Transverse colon (tissue), 4 donors: ENCODE results near the gene KRTAP29-1. TPM values are rescaled to one million over a fixed set of nuclear protein-coding genes. Genes with fewer than 3 reads are reported as not detected.

Experiments used
- DNase-seq: peaks from one replicate; pipeline ENCODE4 v3.0.0-alpha.2; 2019
- H3K27ac ChIP-seq, 4 donors: fragments of 200-600 bp; sonication (generic); 2 replicates each; pipeline ENCODE4 v1.5.1; 2016 to 2018; ENCODE audit warnings: inconsistent platforms in 4 of 4
- H3K27me3 ChIP-seq: fragments of 200-600 bp; sonication (generic); 2 replicates; pipeline ENCODE4 v1.5.1; 2017; ENCODE audit warnings: inconsistent platforms
- H3K36me3 ChIP-seq, 4 donors: fragments of 200-600 bp; sonication (generic); 2 replicates each; pipeline ENCODE4 v1.5.1; 2017 to 2019; ENCODE audit warnings: inconsistent platforms in 4 of 4
- H3K4me1 ChIP-seq, 4 donors: fragments of 200-600 bp; sonication (generic); 2 replicates each; pipeline ENCODE4 v1.5.1; 2017 to 2020; ENCODE audit warnings: inconsistent platforms in 4 of 4
- H3K4me3 ChIP-seq, 4 donors: fragments of 200-600 bp; sonication (generic); 1 replicate in 1 of 4; 2 replicates in 3 of 4; pipeline versions ENCODE4 v1.5.1 to v1.6.1; 2017 to 2019; ENCODE audit warnings: inconsistent platforms in 4 of 4
- H3K9me3 ChIP-seq, 2 donors: fragments of 200-600 bp; sonication (generic); 2 replicates each; pipeline ENCODE4 v1.5.1; 2017 to 2019; ENCODE audit warnings: inconsistent platforms in 2 of 2
- EP300 ChIP-seq: sonication (generic); formaldehyde crosslinking; IDR thresholded peaks from one replicate; pipeline ENCODE4 v1.6.1; 2017; ENCODE audit warnings: antibody characterized with exemption, low read depth
- POLR2A ChIP-seq: fragments of 450-650 bp; IDR thresholded peaks from one replicate; pipeline ENCODE4 v1.6.1; 2016; ENCODE audit warnings: antibody characterized with exemption, mild to moderate bottlenecking, moderate library complexity
- POLR2AphosphoS5 ChIP-seq, 3 donors: sonication (generic); formaldehyde crosslinking; IDR thresholded peaks; one replicate each; pipeline ENCODE4 v1.6.1; 2016; ENCODE audit warnings: antibody characterized with exemption in 3 of 3
- WGBS, 2 donors: methylation state at CpG; one replicate each; pipeline ENCODE4 v1.1.5; 2018; ENCODE audit warnings: low coverage in 1 of 2; 5-methylcytosine and 5-hydroxymethylcytosine counted together
- in situ Hi-C, 4 donors: fragments of 200-750 bp; cut with MboI; loops; one replicate each; pipeline versions ENCODE4 v1.15.0 to v1.15.1; 2017; ENCODE audit warnings: low sequenced_read_pairs in 3 of 4, low pct_ligation_motif_present in 1 of 4, low pct_unique_long_range_greater_than_20kb in 1 of 4
- intact Hi-C: fragments of 100-400 bp; cut with DNase I; formaldehyde crosslinking; loops from one replicate; pipeline ENCODE4 v1.15.1; 2023; ENCODE audit warnings: low total_unique reads
- total RNA-seq, 4 donors: library from RNA; depleted of rRNA; stranded (reverse); fragments of >200 nt; gene quantifications; one replicate each; pipeline ENCODE4 v1.1.0, GENCODE V29; 2016
- TF ChIP-seq, protein P1 (sequence below), 5 experiments: fragments of 200-600 bp in 3 of 5; fragments of 450-650 bp in 2 of 5; sonication (generic) in 3 of 5; IDR thresholded peaks; 1 replicate in 2 of 5; 2 replicates in 3 of 5; pipeline ENCODE4 v1.5.1; 2016 to 2017; ENCODE audit warnings: antibody characterized with exemption in 5 of 5, inconsistent platforms in 3 of 5, mild to moderate bottlenecking in 2 of 5, moderate library complexity in 1 of 5

The KRTAP29-1 gene
- total RNA-seq, 4 donors from 2014 or later = not detected

DNA sequence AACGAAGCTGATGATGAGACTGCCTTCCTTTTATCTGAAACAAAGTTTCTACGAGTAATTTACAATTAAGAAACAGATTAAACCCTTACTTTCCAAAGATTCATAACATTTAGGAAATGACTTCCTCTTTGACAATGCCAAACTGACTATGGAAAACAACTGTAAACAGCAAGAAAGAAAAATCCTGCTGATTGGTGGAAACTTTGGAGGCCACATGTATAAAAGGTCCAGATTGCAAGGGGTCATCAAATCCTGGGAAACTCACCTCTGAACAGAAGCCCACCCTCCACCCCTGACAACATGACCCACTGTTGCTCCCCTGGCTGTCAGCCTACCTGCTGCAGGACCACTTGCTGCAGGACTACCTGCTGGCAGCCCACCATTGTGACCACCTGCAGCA is 37.6 kb downstream of the KRTAP29-1 start, which contains the start of gene KRTAP9-6:
Gene KRTAP9-6, plus strand, starts transcription at position 301 of the 400 bp plus-strand sequence. Its CDS starts 0 bp downstream, at position 301.
- Histone ChIP-seq H3K9me3 (no peaks in the 10 kb centered on the region), H3K36me3 (no peaks in the 10 kb centered on the region), H3K27me3 (peaks cover 26% of the 10 kb centered on the region), H3K27ac (no peak within 1 kb of the TSS), H3K4me1 (no peaks in the 10 kb centered on the region), H3K4me3 (no peak within 1 kb of the TSS)
- TF ChIP-seq POLR2A = no peak
- no peak for TF ChIP-seq EP300
- TF ChIP-seq, protein P1, sequence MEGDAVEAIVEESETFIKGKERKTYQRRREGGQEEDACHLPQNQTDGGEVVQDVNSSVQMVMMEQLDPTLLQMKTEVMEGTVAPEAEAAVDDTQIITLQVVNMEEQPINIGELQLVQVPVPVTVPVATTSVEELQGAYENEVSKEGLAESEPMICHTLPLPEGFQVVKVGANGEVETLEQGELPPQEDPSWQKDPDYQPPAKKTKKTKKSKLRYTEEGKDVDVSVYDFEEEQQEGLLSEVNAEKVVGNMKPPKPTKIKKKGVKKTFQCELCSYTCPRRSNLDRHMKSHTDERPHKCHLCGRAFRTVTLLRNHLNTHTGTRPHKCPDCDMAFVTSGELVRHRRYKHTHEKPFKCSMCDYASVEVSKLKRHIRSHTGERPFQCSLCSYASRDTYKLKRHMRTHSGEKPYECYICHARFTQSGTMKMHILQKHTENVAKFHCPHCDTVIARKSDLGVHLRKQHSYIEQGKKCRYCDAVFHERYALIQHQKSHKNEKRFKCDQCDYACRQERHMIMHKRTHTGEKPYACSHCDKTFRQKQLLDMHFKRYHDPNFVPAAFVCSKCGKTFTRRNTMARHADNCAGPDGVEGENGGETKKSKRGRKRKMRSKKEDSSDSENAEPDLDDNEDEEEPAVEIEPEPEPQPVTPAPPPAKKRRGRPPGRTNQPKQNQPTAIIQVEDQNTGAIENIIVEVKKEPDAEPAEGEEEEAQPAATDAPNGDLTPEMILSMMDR (IDR thresholded peaks at IDR 0.05) = no peak
- TF ChIP-seq POLR2AphosphoS5 (IDR thresholded peaks at IDR 0.05) = no peak
- WGBS, 2 donors = 39 to 70% methylated on average over 1 to 2 of the region's 2 CpGs
- no peak for DNase-seq
- in situ Hi-C loops = loop anchor here in 1 of 4 donors (25.0 kb wide), 1 partner anchor 97 kb away; the partner anchor contains the start of genes KRT33A and KRT33B
- intact Hi-C loops = no loop called here

DNA sequence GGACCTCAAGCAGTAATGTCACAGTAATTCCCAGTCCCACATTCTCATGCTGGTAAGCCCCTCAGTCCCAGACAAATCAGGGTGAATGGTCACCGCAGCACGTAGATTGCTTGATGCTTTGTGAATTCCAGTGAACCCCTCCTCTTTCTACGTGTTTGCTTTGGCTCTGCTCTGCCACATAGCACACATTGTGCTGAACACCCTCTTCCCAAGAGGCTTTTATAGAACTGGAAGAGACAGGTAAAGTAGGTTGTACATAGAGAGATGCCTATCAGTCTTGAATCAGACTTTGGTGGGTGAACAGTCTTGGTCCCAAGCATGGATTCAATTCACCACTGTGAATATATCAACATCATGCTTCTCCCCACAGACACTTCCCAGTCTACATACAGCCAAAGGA is 38.1 kb downstream of the KRTAP29-1 start:
- TF ChIP-seq POLR2AphosphoS5 (IDR thresholded peaks at IDR 0.05) = no peak
- TF ChIP-seq EP300 = no peak
- TF ChIP-seq POLR2A = no peak
- TF ChIP-seq, protein P1 (IDR thresholded peaks at IDR 0.05) = no peak
- intact Hi-C loops (no loop called here), in situ Hi-C loops (loop anchor here in 1 of 4 donors (25.0 kb wide), 1 partner anchor 98 kb away; the partner anchor contains the start of genes KRT33A and KRT33B)
- Histone ChIP-seq H3K36me3 (no peaks in the 10 kb centered on the region), H3K4me3 (no peak overlapping the region), H3K9me3 (no peaks in the 10 kb centered on the region), H3K4me1 (no peaks in the 10 kb centered on the region), H3K27me3 (peaks cover 28% of the 10 kb centered on the region), H3K27ac (no peak overlapping the region)
- DNase-seq = no peak
- 73% methylated on average over 3 of the region's 3 CpGs; no CpG with 5 or more reads in 1 of the 2 donors for WGBS, 2 donors

GRCh38 chr17:41263212-41263611 is 39.4 kb downstream of the KRTAP29-1 start:
- DNase-seq = no peak
- no peak for TF ChIP-seq EP300
- no peak for TF ChIP-seq POLR2A
- no peak for TF ChIP-seq POLR2AphosphoS5 (IDR thresholded peaks at IDR 0.05)
- TF ChIP-seq, protein P1 (IDR thresholded peaks at IDR 0.05) = no peak
- no peak overlapping the region for H3K4me3 ChIP-seq
- no peak overlapping the region for H3K27ac ChIP-seq
- WGBS, 2 donors = 55 to 78% methylated on average over 1 to 2 of the region's 2 CpGs
- no peaks in the 10 kb centered on the region for H3K4me1 ChIP-seq
- H3K9me3 ChIP-seq = no peaks in the 10 kb centered on the region
- H3K27me3 ChIP-seq = peaks cover 42% of the 10 kb centered on the region
- in situ Hi-C loops = loop anchor here in 1 of 4 donors (25.0 kb wide), 1 partner anchor 99 kb away; the partner anchor contains the start of genes KRT33A and KRT33B
- intact Hi-C loops = no loop called here
- no peaks in the 10 kb centered on the region for H3K36me3 ChIP-seq

DNA sequence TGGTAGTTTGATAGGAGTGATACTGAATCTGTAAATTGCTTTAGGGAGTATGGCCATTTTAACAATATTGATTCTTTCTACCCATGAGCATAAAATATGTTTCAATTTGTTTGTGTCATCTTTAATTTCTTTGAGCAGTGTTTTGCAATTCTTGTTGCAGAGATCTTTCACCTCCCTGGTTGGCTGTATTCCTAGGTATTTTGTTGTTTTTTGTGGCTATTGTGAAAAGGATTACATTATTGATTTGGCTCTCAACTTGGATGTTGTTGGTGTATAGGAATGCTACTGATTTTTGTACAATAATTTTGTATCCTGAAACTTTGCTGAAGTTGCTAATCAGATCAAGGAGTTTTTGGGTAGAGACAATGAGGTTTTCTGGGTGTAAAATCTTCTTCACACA is 44.2 kb downstream of the KRTAP29-1 start:
- H3K36me3 ChIP-seq = no peaks in the 10 kb centered on the region
- in situ Hi-C loops = loop anchor here in 1 of 4 donors (25.0 kb wide), 1 partner anchor 104 kb away; the partner anchor contains the start of genes KRT33A and KRT33B
- no peak overlapping the region for H3K27ac ChIP-seq
- no peaks in the 10 kb centered on the region for H3K9me3 ChIP-seq
- H3K27me3 ChIP-seq = peaks cover 35% of the 10 kb centered on the region
- H3K4me3 ChIP-seq = no peak overlapping the region
- TF ChIP-seq POLR2AphosphoS5 (IDR thresholded peaks at IDR 0.05) = no peak
- TF ChIP-seq, protein P1 (IDR thresholded peaks at IDR 0.05) = no peak
- intact Hi-C loops = no loop called here
- no peaks in the 10 kb centered on the region for H3K4me1 ChIP-seq
- no peak for DNase-seq
